Calu3 (cell line): ENCODE data around the gene ATP4B. TPM values are rescaled to one million over a fixed set of nuclear protein-coding genes. Genes with fewer than 3 reads are reported as not detected.

Experiments
- BruUV-seq: library from RNA; stranded (reverse); fragments of 400-500 nt; replicated peaks from 2 replicates; lab custom pipeline; 2021; lab: Mats Ljungman, UMichigan
- CTCF ChIA-PET: fragments of 300-600 bp; sonication (Branson Sonifier 250); formaldehyde crosslinking; loops from one replicate; lab custom pipeline; 2022; ENCODE audit warnings: antibody characterized with exemption; lab: Charles Lee
- DNase-seq: peaks from one replicate; pipeline ENCODE4 v3.0.0; 2022
- H3K27ac Mint-ChIP-seq: one replicate; pipeline ENCODE4 v1.8.0; 2022; ENCODE audit warnings: mixed read lengths; ENCODE audit not compliant: unreplicated experiment
- H3K27me3 Mint-ChIP-seq: one replicate; pipeline ENCODE4 v1.8.0; 2022; ENCODE audit warnings: mixed read lengths; ENCODE audit not compliant: unreplicated experiment
- H3K36me3 Mint-ChIP-seq: one replicate; pipeline ENCODE4 v1.8.0; 2022; ENCODE audit warnings: mild to moderate bottlenecking, moderate library complexity, mixed read lengths; ENCODE audit not compliant: insufficient read depth, unreplicated experiment
- H3K4me1 Mint-ChIP-seq: one replicate; pipeline ENCODE4 v1.8.0; 2022; ENCODE audit warnings: mild to moderate bottlenecking, low read depth, mixed read lengths; ENCODE audit not compliant: unreplicated experiment
- H3K4me3 Mint-ChIP-seq: one replicate; pipeline ENCODE4 v1.8.0; 2022; ENCODE audit warnings: mild to moderate bottlenecking, low read depth, moderate library complexity, mixed read lengths; ENCODE audit not compliant: unreplicated experiment
- H3K9me3 Mint-ChIP-seq: one replicate; pipeline ENCODE4 v1.8.0; 2022; ENCODE audit warnings: low read depth, mixed read lengths; ENCODE audit not compliant: unreplicated experiment
- intact Hi-C: fragments of 100-400 bp; cut with micrococcal nuclease; formaldehyde crosslinking; loops from one replicate; pipeline ENCODE4 v1.10.0; 2022; ENCODE audit not compliant: unreplicated experiment
- total RNA-seq: library from RNA; stranded (reverse); gene quantifications from 2 replicates; pipeline ENCODE4 v1.2.3, GENCODE V29; 2022
- TF ChIP-seq, protein P1 (sequence below): fragments of 200-600 bp; IDR thresholded peaks from one replicate; pipeline ENCODE4 v1.8.0; 2022; ENCODE audit warnings: antibody characterized with exemption; ENCODE audit not compliant: unreplicated experiment

ATP4B gene
- total RNA-seq, 1 experiment from 2014 or later = not detected

DNA sequence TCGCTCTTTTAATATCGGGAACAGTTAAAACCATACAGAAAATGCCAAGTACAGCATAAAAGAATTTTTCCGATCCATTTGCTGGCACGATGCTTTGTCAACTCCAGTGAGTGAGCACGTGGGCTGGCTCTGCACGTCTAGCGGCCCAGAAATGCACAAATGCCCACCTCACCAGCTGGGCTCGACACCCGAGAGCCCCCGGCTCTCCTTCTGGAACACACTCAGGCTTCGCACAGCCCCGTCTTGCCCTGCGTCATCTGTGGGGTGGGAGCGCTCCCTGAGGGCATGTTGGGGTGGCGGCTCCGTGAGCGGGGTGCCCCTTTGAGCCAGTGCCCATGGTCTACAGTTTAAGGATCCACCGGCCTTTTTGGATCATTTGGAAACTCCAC is 24.5 kb downstream of the ATP4B start:
- intact Hi-C loops = no loop called here
- Mint-ChIP-seq H3K27me3 (no peaks in the 10 kb centered on the region), H3K4me1 (no peaks in the 10 kb centered on the region), H3K9me3 (no peaks in the 10 kb centered on the region), H3K27ac (no peak overlapping the region), H3K4me3 (no peak overlapping the region), H3K36me3 (peaks cover 10% of the 10 kb centered on the region)
- CTCF ChIA-PET = no interaction called here
- no peak for DNase-seq
- TF ChIP-seq, protein P1, sequence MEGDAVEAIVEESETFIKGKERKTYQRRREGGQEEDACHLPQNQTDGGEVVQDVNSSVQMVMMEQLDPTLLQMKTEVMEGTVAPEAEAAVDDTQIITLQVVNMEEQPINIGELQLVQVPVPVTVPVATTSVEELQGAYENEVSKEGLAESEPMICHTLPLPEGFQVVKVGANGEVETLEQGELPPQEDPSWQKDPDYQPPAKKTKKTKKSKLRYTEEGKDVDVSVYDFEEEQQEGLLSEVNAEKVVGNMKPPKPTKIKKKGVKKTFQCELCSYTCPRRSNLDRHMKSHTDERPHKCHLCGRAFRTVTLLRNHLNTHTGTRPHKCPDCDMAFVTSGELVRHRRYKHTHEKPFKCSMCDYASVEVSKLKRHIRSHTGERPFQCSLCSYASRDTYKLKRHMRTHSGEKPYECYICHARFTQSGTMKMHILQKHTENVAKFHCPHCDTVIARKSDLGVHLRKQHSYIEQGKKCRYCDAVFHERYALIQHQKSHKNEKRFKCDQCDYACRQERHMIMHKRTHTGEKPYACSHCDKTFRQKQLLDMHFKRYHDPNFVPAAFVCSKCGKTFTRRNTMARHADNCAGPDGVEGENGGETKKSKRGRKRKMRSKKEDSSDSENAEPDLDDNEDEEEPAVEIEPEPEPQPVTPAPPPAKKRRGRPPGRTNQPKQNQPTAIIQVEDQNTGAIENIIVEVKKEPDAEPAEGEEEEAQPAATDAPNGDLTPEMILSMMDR = no peak
- no TSS peak for BruUV-seq

DNA sequence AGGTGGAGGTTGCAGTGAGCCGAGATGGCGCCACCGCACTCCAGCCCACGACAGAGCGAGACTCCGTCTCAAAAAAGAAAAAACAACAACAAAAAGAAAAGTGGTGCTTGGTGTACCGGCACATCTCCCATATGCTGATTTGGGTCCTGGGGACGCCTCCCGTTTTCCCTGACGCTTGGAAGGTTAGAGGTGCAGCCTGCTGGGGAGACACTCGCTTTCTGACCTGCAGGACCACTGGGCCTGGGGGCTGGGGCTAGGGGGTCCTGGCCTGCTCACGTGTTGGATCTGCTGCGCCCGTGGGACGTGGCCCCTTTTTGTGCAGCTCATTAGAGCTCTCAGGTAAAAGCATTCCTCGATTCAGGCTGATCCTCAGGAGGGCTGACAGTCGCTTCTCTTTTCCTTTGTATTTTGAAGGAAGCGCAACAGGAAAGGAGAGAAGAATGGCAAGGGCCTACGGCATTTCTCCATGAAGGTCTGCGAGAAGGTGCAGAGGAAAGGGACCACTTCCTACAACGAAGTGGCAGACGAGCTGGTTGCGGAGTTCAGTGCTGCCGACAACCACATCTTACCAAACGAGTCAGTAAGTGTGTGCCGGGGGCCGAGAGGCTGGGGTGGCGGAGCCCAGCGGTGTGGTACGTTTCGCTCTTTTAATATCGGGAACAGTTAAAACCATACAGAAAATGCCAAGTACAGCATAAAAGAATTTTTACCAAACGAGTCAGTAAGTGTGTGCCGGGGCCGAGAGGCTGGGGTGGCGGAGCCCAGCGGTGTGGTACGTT is 25.1 kb downstream of the ATP4B start:
- peaks cover 9% of the 10 kb centered on the region for H3K36me3 Mint-ChIP-seq

GRCh38 chr13:113631341-113632095 is 26.5 kb downstream of the ATP4B start:
- Mint-ChIP-seq H3K36me3 (peaks cover 4% of the 10 kb centered on the region), H3K4me3 (no peak overlapping the region), H3K27ac (no peak overlapping the region), H3K9me3 (no peaks in the 10 kb centered on the region), H3K27me3 (no peaks in the 10 kb centered on the region), H3K4me1 (no peaks in the 10 kb centered on the region)
- no peak for DNase-seq
- no TSS peak for BruUV-seq
- TF ChIP-seq, protein P1 = no peak
- intact Hi-C loops = no loop called here
- CTCF ChIA-PET = no interaction called here

More for the DNA sequence above, 25.1 kb downstream of the ATP4B start:
- no TSS peak for BruUV-seq
- no peak overlapping the region for H3K27ac Mint-ChIP-seq
- intact Hi-C loops = no loop called here
- CTCF ChIA-PET = no interaction called here
- no peaks in the 10 kb centered on the region for H3K9me3 Mint-ChIP-seq
- no peak for DNase-seq
- no peaks in the 10 kb centered on the region for H3K27me3 Mint-ChIP-seq
- no peak overlapping the region for H3K4me3 Mint-ChIP-seq
- TF ChIP-seq, protein P1 = no peak
- H3K4me1 Mint-ChIP-seq = no peaks in the 10 kb centered on the region

GRCh38 chr13:113630804-113631203 is 27.2 kb downstream of the ATP4B start:
- DNase-seq = no peak
- no peak overlapping the region for H3K27ac Mint-ChIP-seq
- no peaks in the 10 kb centered on the region for H3K4me1 Mint-ChIP-seq
- H3K9me3 Mint-ChIP-seq = no peaks in the 10 kb centered on the region
- intact Hi-C loops = no loop called here
- TF ChIP-seq, protein P1 = no peak
- H3K36me3 Mint-ChIP-seq = peaks cover 11% of the 10 kb centered on the region
- no TSS peak for BruUV-seq
- CTCF ChIA-PET = no interaction called here
- H3K27me3 Mint-ChIP-seq = no peaks in the 10 kb centered on the region
- H3K4me3 Mint-ChIP-seq = no peak overlapping the region
